ENCODE measurements around the gene CNNM2.

DNA sequence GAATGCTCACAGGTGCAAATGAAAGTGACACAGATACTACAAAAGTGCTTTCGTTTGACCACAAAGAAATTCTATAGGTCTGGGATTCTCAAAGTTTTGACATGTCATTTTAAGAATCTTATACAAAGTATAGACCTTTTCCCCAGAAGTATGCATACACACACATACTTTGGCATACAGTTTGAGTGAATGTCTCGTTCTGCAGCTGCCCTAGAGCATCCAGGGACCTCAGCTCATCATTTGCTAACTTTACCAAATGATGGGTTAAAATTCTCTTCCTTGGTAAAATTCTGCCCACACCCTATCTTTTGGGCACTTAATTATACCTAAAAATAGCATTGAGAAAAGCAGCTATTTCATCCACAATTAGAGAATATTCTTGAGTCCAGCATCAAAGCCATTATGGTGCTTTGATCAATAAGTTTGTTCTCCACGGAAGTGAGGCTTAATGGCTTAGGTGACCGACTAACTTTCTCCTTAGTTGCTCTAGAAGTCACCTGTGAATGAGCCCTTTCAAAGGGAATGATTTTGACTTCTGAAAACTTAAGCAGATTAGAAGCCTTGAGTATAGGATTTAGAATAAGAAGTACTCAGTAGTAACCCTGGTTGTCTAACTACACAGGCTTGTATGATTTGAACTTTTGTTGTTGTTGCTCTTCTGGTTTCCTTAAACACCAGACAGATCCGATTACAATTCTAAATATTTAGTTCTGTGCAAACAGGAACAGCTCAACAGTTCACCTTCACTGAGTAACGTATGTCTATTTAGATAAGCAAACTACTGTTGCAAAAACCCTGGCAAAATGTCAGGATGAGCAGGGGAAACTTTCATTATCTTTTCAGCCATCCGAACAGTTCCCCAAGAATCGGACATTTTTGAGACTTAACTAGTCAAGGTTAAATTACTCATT, 70.6 kb downstream of the CNNM2 start:
- TF ChIP-seq, protein P1, sequence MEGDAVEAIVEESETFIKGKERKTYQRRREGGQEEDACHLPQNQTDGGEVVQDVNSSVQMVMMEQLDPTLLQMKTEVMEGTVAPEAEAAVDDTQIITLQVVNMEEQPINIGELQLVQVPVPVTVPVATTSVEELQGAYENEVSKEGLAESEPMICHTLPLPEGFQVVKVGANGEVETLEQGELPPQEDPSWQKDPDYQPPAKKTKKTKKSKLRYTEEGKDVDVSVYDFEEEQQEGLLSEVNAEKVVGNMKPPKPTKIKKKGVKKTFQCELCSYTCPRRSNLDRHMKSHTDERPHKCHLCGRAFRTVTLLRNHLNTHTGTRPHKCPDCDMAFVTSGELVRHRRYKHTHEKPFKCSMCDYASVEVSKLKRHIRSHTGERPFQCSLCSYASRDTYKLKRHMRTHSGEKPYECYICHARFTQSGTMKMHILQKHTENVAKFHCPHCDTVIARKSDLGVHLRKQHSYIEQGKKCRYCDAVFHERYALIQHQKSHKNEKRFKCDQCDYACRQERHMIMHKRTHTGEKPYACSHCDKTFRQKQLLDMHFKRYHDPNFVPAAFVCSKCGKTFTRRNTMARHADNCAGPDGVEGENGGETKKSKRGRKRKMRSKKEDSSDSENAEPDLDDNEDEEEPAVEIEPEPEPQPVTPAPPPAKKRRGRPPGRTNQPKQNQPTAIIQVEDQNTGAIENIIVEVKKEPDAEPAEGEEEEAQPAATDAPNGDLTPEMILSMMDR (IDR thresholded peaks at IDR 0.05): no peak
- no peak for TF ChIP-seq POLR2A (IDR thresholded peaks at IDR 0.05)
